ENCODE data around the gene GLRB.

- TF ChIP-seq, protein P1, sequence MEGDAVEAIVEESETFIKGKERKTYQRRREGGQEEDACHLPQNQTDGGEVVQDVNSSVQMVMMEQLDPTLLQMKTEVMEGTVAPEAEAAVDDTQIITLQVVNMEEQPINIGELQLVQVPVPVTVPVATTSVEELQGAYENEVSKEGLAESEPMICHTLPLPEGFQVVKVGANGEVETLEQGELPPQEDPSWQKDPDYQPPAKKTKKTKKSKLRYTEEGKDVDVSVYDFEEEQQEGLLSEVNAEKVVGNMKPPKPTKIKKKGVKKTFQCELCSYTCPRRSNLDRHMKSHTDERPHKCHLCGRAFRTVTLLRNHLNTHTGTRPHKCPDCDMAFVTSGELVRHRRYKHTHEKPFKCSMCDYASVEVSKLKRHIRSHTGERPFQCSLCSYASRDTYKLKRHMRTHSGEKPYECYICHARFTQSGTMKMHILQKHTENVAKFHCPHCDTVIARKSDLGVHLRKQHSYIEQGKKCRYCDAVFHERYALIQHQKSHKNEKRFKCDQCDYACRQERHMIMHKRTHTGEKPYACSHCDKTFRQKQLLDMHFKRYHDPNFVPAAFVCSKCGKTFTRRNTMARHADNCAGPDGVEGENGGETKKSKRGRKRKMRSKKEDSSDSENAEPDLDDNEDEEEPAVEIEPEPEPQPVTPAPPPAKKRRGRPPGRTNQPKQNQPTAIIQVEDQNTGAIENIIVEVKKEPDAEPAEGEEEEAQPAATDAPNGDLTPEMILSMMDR (conservative IDR thresholded peaks at IDR 0.05 in 1 of 2, IDR thresholded peaks at IDR 0.05 in 1 of 2; ENCODE audit: extremely low read depth in 1 of 2, insufficient read depth in 1 of 2, low read depth in 1 of 2, low read length in 2 of 2): no peak
- no peak for TF ChIP-seq EZH2 (IDR thresholded peaks at IDR 0.05; ENCODE audit: borderline replicate concordance, low read length)
Measured at GRCh38 chr4:157096439-157096838, 20.5 kb downstream of the GLRB start.

Measured in mammary epithelial cell (primary cell).